ENCODE results near the gene EPN1.

Gene EPN1

GRCh38 chr19:55698256-55698655, 23.2 kb downstream of the EPN1 start:
- Histone ChIP-seq H2AFZ (ENCODE audit: low read length) (no peak overlapping the region), H3K4me2 (ENCODE audit: low read length) (no peak overlapping the region), H3K4me3 (ENCODE audit: low read depth, low read length, poor library complexity, severe bottlenecking) (no peak overlapping the region), H3K9me2 (ENCODE audit: low read depth, low read length) (no peaks in the 10 kb centered on the region), H3K79me2 (ENCODE audit: insufficient read depth, low read length) (no peaks in the 10 kb centered on the region), H3K4me1 (ENCODE audit: insufficient read depth, low read length, severe bottlenecking) (no peaks in the 10 kb centered on the region), H3K9me3 (ENCODE audit: low read length) (no peaks in the 10 kb centered on the region), H4K20me1 (ENCODE audit: insufficient read depth, low read length) (no peaks in the 10 kb centered on the region), H3K9ac (ENCODE audit: low read length) (no peak overlapping the region), H3F3A (ENCODE audit: insufficient read depth, low read length) (no peaks in the 10 kb centered on the region), H3K27me3 (ENCODE audit: insufficient read depth, low read length) (no peaks in the 10 kb centered on the region), H3K27ac (ENCODE audit: low read depth, low read length, poor library complexity, severe bottlenecking) (no peak overlapping the region), H3K36me3 (ENCODE audit: insufficient read depth, low read length) (peaks cover 66% of the 10 kb centered on the region)
- no peak for TF ChIP-seq EZH2 (IDR thresholded peaks at IDR 0.05; ENCODE audit: borderline replicate concordance, low read length)
- no peak for TF ChIP-seq CTCF (IDR thresholded peaks at IDR 0.05; ENCODE audit: low read length)

GRCh38 chr19:55699221-55699620, 24.2 kb downstream of the EPN1 start:
- H3K9me2 ChIP-seq (ENCODE audit: low read depth, low read length) = no peaks in the 10 kb centered on the region

DNA sequence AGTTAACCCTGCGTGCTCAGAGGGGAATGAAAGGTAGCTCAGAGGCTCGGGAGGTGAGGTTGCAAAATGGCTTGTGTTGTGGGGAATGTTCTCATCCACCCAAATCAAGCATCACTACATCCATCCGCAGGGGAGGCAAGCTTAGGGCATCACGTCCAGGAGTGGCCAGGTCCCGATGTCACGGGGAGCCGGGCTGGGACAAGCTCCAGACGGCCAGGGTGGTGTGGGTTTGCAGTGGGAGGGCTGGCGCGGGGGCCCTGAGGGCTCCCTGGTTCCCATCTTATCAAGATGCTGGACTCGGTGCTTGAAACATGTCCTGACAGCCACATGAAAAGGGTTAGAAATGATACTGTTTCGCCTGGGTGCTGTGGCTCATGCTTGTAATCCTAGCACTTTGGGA, 25.8 kb downstream of the EPN1 start:
- H3F3A ChIP-seq (ENCODE audit: insufficient read depth, low read length) = no peaks in the 10 kb centered on the region
- peaks cover 55% of the 10 kb centered on the region for H3K36me3 ChIP-seq (ENCODE audit: insufficient read depth, low read length)
- TF ChIP-seq EZH2 (IDR thresholded peaks at IDR 0.05; ENCODE audit: borderline replicate concordance, low read length) = no peak
- TF ChIP-seq CTCF (IDR thresholded peaks at IDR 0.05; ENCODE audit: low read length) = no peak
- no peaks in the 10 kb centered on the region for H3K9me2 ChIP-seq (ENCODE audit: low read depth, low read length)
- no peaks in the 10 kb centered on the region for H3K79me2 ChIP-seq (ENCODE audit: insufficient read depth, low read length)
- H2AFZ ChIP-seq (ENCODE audit: low read length) = no peak overlapping the region
- no peaks in the 10 kb centered on the region for H3K9me3 ChIP-seq (ENCODE audit: low read length)
- no peak overlapping the region for H3K9ac ChIP-seq (ENCODE audit: low read length)
- H3K4me3 ChIP-seq (ENCODE audit: low read depth, low read length, poor library complexity, severe bottlenecking) = no peak overlapping the region
- H3K4me1 ChIP-seq (ENCODE audit: insufficient read depth, low read length, severe bottlenecking) = no peaks in the 10 kb centered on the region
- no peak overlapping the region for H3K4me2 ChIP-seq (ENCODE audit: low read length)
- H3K27ac ChIP-seq (ENCODE audit: low read depth, low read length, poor library complexity, severe bottlenecking) = no peak overlapping the region
- H3K27me3 ChIP-seq (ENCODE audit: insufficient read depth, low read length) = no peaks in the 10 kb centered on the region
- no peaks in the 10 kb centered on the region for H4K20me1 ChIP-seq (ENCODE audit: insufficient read depth, low read length)

More at GRCh38 chr19:55699221-55699620, 24.2 kb downstream of the EPN1 start:
- Histone ChIP-seq H3K4me2 (ENCODE audit: low read length) (no peak overlapping the region), H3F3A (ENCODE audit: insufficient read depth, low read length) (no peaks in the 10 kb centered on the region), H3K27me3 (ENCODE audit: insufficient read depth, low read length) (no peaks in the 10 kb centered on the region), H4K20me1 (ENCODE audit: insufficient read depth, low read length) (no peaks in the 10 kb centered on the region), H3K36me3 (ENCODE audit: insufficient read depth, low read length) (peaks cover 61% of the 10 kb centered on the region), H3K79me2 (ENCODE audit: insufficient read depth, low read length) (no peaks in the 10 kb centered on the region), H3K4me1 (ENCODE audit: insufficient read depth, low read length, severe bottlenecking) (no peaks in the 10 kb centered on the region), H3K27ac (ENCODE audit: low read depth, low read length, poor library complexity, severe bottlenecking) (no peak overlapping the region), H3K9me3 (ENCODE audit: low read length) (no peaks in the 10 kb centered on the region), H3K9ac (ENCODE audit: low read length) (no peak overlapping the region), H3K4me3 (ENCODE audit: low read depth, low read length, poor library complexity, severe bottlenecking) (no peak overlapping the region), H2AFZ (ENCODE audit: low read length) (no peak overlapping the region)
- no peak for TF ChIP-seq CTCF (IDR thresholded peaks at IDR 0.05; ENCODE audit: low read length)
- no peak for TF ChIP-seq EZH2 (IDR thresholded peaks at IDR 0.05; ENCODE audit: borderline replicate concordance, low read length)

Data from OCI-LY1 (cell line).